GM18511 (cell line): ENCODE results near the gene ALDOB.
"Not testable (repeated sequence)": the region's sequence is repeated elsewhere in the genome, so short reads cannot be mapped to it uniquely, and the experiment has no call there.

Experiments used
- ATAC-seq: cut with Tn5 transposase; IDR thresholded peaks from one replicate; pipeline ENCODE4 v1.9.1; 2021; ENCODE audit warnings: mild to moderate bottlenecking, moderate library complexity; ENCODE audit not compliant: unreplicated experiment

Gene ALDOB

GRCh38 chr9:101393135-101393534 lies 42.4 kb downstream of the ALDOB start:
- ATAC-seq, result no peak

GRCh38 chr9:101388507-101388993 lies 47.0 kb downstream of the ALDOB start:
- ATAC-seq, result no peak

GRCh38 chr9:101387871-101388506 lies 47.6 kb downstream of the ALDOB start:
- peak; percentile 77 for ATAC-seq

GRCh38 chr9:101384873-101385536 lies 50.6 kb downstream of the ALDOB start, which contains the start of gene BAAT:
BAAT (minus strand) TSS chr9:101385006; CDS start chr9:101371404, 13,602 bp downstream.
- not testable (repeated sequence) for ATAC-seq

- no peak for ATAC-seq
Observed at GRCh38 chr9:101383361-101383760, 52.2 kb downstream of the ALDOB start.

GRCh38 chr9:101381833-101382342 lies 53.7 kb downstream of the ALDOB start:
- no peak for ATAC-seq

- ATAC-seq, result no peak
Observed at GRCh38 chr9:101381118-101381517, 54.5 kb downstream of the ALDOB start.

- ATAC-seq, result no peak
Observed at GRCh38 chr9:101380295-101380694, 55.3 kb downstream of the ALDOB start.

- ATAC-seq, result no peak
Observed at GRCh38 chr9:101376111-101376848, 59.3 kb downstream of the ALDOB start.

- no peak for ATAC-seq
Observed at GRCh38 chr9:101375546-101375945, 60.0 kb downstream of the ALDOB start.

- no peak for ATAC-seq
Observed at GRCh38 chr9:101372327-101373118, 63.1 kb downstream of the ALDOB start.

- no peak for ATAC-seq
Observed at GRCh38 chr9:101371813-101372212, 63.8 kb downstream of the ALDOB start.
